Bronchial epithelial cell (primary cell): ENCODE results near the gene SGK1. TPM values are rescaled to one million over a fixed set of nuclear protein-coding genes. Genes with fewer than 3 reads are reported as not detected.

Experiments
- DNase-seq: peaks from one replicate; pipeline ENCODE4 v3.0.0-alpha.2; 2010; ENCODE audit warnings: low read depth
- FAIRE-seq: peaks from 2 replicates; lab custom pipeline; 2011; peaks lifted over from hg19 to GRCh38; lab: Jason Lieb, UNC
- H3K27me3 ChIP-seq: 2 replicates; pipeline ENCODE4 v1.5.1; 2011; ENCODE audit warnings: low read length; ENCODE audit not compliant: control insufficient read depth, insufficient read depth
- H3K36me3 ChIP-seq: 2 replicates; pipeline ENCODE4 v1.5.1; 2011; ENCODE audit warnings: low read length; ENCODE audit not compliant: control insufficient read depth, insufficient read depth
- H3K4me3 ChIP-seq: 2 replicates; pipeline ENCODE4 v1.5.1; 2011; ENCODE audit warnings: mild to moderate bottlenecking, low read depth, low read length, control low read depth
- total RNA-seq: library from RNA; depleted of rRNA; stranded (reverse); fragments of >200 nt; gene quantifications from 2 replicates; pipeline ENCODE4 v1.2.1, GENCODE V29; 2014
- TF ChIP-seq, protein P1 (sequence below): IDR thresholded peaks from 2 replicates; pipeline ENCODE4 v1.5.1; 2011; ENCODE audit warnings: mild to moderate bottlenecking, moderate library complexity, low read length, control low read depth, inconsistent platforms; ENCODE audit not compliant: insufficient read depth, severe bottlenecking

SGK1 gene
- total RNA-seq, 1 donor from 2014 or later: 13.4 TPM

DNA sequence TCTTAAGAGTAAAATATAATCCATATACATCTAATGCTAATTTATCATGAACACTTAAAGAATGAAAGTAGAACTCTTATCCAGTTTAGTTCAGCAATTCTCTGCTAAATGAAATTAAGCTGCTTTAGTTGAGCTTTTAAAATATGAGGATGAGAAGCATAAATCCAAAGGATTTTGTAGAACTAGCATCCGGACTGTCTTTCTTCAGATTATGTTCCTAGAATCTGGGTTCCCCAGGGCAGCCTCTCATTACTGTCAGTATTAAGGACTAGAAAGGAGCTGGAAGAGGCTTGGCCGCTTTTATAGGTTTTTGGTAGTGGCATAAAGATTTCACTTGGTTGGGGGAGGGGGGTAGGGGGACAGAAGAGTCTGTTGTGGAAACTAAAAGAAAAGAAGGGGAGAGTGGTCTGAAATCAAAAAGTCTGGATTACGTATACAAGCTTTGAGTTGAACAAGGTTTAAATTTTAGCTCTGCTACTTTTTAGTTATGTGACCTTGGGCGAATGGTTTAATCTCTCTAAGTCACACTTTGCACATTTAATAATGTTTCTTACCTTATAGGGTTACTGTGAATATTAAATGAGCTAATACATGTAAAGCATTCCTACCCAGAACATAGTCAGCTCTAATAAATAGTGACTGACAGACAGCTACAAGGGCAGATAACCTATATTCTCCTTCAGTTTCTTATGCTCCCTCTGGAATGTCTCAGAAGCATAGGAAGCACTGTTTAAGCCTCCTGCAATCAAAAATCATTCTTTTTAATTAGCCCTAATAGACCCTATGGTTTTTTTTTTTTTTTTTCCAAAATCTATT is 3.7 kb downstream of the SGK1 start:
- H3K27me3 ChIP-seq: no peaks in the 10 kb centered on the region
- no peak overlapping the region for H3K4me3 ChIP-seq
- TF ChIP-seq, protein P1, sequence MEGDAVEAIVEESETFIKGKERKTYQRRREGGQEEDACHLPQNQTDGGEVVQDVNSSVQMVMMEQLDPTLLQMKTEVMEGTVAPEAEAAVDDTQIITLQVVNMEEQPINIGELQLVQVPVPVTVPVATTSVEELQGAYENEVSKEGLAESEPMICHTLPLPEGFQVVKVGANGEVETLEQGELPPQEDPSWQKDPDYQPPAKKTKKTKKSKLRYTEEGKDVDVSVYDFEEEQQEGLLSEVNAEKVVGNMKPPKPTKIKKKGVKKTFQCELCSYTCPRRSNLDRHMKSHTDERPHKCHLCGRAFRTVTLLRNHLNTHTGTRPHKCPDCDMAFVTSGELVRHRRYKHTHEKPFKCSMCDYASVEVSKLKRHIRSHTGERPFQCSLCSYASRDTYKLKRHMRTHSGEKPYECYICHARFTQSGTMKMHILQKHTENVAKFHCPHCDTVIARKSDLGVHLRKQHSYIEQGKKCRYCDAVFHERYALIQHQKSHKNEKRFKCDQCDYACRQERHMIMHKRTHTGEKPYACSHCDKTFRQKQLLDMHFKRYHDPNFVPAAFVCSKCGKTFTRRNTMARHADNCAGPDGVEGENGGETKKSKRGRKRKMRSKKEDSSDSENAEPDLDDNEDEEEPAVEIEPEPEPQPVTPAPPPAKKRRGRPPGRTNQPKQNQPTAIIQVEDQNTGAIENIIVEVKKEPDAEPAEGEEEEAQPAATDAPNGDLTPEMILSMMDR: no peak
- H3K36me3 ChIP-seq: no peaks in the 10 kb centered on the region
- no peak for DNase-seq
- FAIRE-seq: no peak

DNA sequence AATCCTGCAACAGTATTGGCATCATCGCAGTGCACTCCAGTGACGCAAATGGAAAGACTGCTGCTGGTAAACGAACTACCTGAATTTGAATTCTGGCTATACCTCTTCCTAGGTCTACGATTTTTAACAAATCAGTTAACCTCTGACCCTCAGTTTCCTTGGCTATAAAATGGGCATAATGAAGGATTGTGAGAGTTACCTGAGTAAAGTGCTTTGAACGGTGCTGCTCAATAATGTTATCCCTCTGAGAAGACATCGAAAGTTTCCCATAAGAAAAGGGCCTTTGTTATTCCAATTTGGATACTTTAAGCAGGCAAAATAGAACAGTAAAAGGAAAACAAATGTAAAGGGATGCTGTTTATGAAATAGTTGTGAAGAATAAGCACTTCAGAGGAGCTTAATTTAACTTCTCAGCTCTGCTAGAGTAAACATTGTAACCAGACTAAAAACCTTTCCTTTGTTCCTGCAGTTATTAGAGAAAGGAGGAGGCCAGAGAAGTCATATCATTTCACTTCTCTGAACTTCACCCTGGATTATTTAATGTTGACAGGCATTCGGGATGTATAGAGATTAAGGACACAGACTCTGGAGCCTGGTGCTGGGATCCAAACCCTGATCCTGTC is 5.8 kb downstream of the SGK1 start:
- TF ChIP-seq, protein P1: no peak
- no peak overlapping the region for H3K4me3 ChIP-seq
- FAIRE-seq: no peak
- H3K36me3 ChIP-seq: no peaks in the 10 kb centered on the region
- H3K27me3 ChIP-seq: no peaks in the 10 kb centered on the region
- no peak for DNase-seq

DNA sequence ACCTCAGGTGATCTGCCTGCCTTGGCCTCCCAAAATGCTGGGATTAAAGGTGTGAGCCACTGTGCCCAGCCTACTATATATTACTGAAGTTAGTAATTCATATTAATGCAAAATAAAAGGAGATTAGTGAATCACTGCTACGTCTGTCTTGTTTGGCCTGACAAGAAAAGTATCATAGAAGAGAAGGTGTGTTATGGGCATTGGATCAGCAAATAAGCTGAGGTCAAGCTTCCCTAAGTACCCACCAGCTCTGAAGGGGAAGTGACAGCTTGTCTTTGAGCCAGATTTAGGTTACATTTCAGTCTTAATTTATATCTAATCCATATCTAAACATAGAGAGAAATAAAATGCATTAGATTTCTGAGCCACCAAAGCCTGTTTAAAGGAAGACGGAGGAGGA is 7.1 kb downstream of the SGK1 start:
- Histone ChIP-seq H3K36me3 (no peaks in the 10 kb centered on the region), H3K4me3 (no peak overlapping the region), H3K27me3 (no peaks in the 10 kb centered on the region)
- no peak for DNase-seq
- FAIRE-seq: no peak
- TF ChIP-seq, protein P1: no peak

DNA sequence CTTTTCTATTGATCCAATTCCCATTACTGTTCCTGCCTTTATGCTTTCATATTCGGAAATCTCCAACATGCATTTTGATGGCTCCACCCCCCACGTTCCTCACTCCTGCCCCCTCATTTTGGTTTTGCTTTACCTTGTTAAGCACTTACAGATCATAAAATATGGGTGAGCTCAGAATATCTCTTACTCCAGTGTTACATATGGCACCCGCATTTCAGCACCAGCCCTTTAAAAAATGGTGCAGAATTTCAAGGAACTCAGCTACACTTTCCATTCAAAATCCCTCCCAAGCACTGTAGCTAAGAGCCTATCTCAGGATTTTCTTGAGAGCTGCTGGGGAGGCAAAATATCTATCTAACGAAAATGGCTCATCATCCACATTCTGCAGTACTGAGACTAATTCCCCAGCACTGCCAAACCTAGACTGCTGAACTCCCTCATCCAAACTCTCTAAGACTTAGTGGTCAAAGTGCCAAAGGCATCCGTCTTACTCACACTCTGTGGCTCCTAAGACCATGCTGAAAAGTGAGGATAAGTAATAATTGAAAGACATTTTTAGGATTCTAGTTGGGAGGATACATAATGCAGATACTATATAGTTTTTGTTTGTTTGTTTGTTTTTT is 7.8 kb downstream of the SGK1 start:
- no peaks in the 10 kb centered on the region for H3K27me3 ChIP-seq
- TF ChIP-seq, protein P1: no peak
- H3K36me3 ChIP-seq: no peaks in the 10 kb centered on the region
- no peak overlapping the region for H3K4me3 ChIP-seq
- FAIRE-seq (no peak), DNase-seq (no peak)

DNA sequence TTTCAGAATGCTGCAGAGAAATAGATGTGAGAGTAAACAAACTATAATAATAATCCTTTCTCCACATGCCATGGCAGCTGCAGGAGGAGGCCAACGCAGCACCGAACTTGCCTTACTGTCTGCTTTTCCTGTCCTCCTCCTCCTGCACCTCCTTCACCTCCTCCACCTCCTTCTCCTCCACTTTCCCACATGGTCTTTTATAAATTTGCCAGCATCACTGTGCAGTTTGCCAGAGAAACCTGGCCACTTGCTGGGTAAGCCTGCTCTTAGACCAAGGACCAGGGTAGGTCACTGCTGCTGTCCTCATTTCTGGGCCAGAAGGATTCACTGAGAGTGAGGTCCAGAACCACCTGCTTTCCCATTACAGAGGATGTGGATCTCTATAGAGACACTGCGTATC is 8.7 kb downstream of the SGK1 start:
- Histone ChIP-seq H3K27me3 (no peaks in the 10 kb centered on the region), H3K36me3 (no peaks in the 10 kb centered on the region), H3K4me3 (no peak overlapping the region)
- TF ChIP-seq, protein P1: no peak
- DNase-seq: no peak
- no peak for FAIRE-seq
